Activated T-cell treated with anti-CD3 and anti-CD28 coated beads, Interleukin-2, amount 50 U/mL, for 24 hours (primary cell): ENCODE data around the gene ABCA4.
"Not testable (repeated sequence)": the region's sequence is repeated elsewhere in the genome, so short reads cannot be mapped to it uniquely, and the experiment has no call there.

Experiments used
- DNase-seq: peaks from one replicate; pipeline ENCODE4 v3.0.0-alpha.2; 2020
- H3K27ac Mint-ChIP-seq: 2 replicates; pipeline ENCODE4 v1.8.0; 2020; ENCODE audit warnings: mild to moderate bottlenecking, mixed read lengths
- H3K27me3 Mint-ChIP-seq: 2 replicates; pipeline ENCODE4 v1.8.0; 2020; ENCODE audit warnings: mixed read lengths
- H3K36me3 Mint-ChIP-seq: 2 replicates; pipeline ENCODE4 v1.8.0; 2020; ENCODE audit warnings: low read depth, mixed read lengths
- H3K4me1 Mint-ChIP-seq: 2 replicates; pipeline ENCODE4 v1.8.0; 2020; ENCODE audit warnings: low read depth, mixed read lengths
- H3K4me3 Mint-ChIP-seq: 2 replicates; pipeline ENCODE4 v1.8.0; 2020; ENCODE audit warnings: mild to moderate bottlenecking, moderate library complexity, mixed read lengths
- H3K9me3 Mint-ChIP-seq: 2 replicates; pipeline ENCODE4 v1.8.0; 2020; ENCODE audit warnings: mixed read lengths

ABCA4 gene

GRCh38 chr1:93997756-93998155, 123.2 kb downstream of the ABCA4 start:
- no peaks in the 10 kb centered on the region for H3K36me3 Mint-ChIP-seq
- no peak overlapping the region for H3K4me3 Mint-ChIP-seq
- no peak overlapping the region for H3K27ac Mint-ChIP-seq
- no peaks in the 10 kb centered on the region for H3K9me3 Mint-ChIP-seq
- no peak for DNase-seq
- peaks cover 18% of the 10 kb centered on the region for H3K27me3 Mint-ChIP-seq
- H3K4me1 Mint-ChIP-seq, result no peaks in the 10 kb centered on the region

- peaks cover 25% of the 10 kb centered on the region for H3K27me3 Mint-ChIP-seq
- no peak overlapping the region for H3K4me3 Mint-ChIP-seq
- DNase-seq, result no peak
- H3K27ac Mint-ChIP-seq, result no peak overlapping the region
- no peaks in the 10 kb centered on the region for H3K4me1 Mint-ChIP-seq
- H3K9me3 Mint-ChIP-seq, result no peaks in the 10 kb centered on the region
- no peaks in the 10 kb centered on the region for H3K36me3 Mint-ChIP-seq
These were observed 125.0 kb downstream of the ABCA4 start for GRCh38 chr1:93995837-93996536.

GRCh38 chr1:93993731-93994130, 127.2 kb downstream of the ABCA4 start:
- no peak overlapping the region for H3K4me3 Mint-ChIP-seq
- H3K9me3 Mint-ChIP-seq, result no peaks in the 10 kb centered on the region
- H3K27ac Mint-ChIP-seq, result no peak overlapping the region
- H3K36me3 Mint-ChIP-seq, result no peaks in the 10 kb centered on the region
- peaks cover 29% of the 10 kb centered on the region for H3K27me3 Mint-ChIP-seq
- no peak for DNase-seq
- H3K4me1 Mint-ChIP-seq, result no peaks in the 10 kb centered on the region

- Mint-ChIP-seq H3K27ac (no peak overlapping the region), H3K36me3 (no peaks in the 10 kb centered on the region), H3K4me3 (no peak overlapping the region), H3K9me3 (no peaks in the 10 kb centered on the region), H3K27me3 (peaks cover 29% of the 10 kb centered on the region), H3K4me1 (no peaks in the 10 kb centered on the region)
- no peak for DNase-seq
These were observed 128.0 kb downstream of the ABCA4 start for GRCh38 chr1:93992954-93993353.

- H3K4me3 Mint-ChIP-seq, result no peak overlapping the region
- no peaks in the 10 kb centered on the region for H3K4me1 Mint-ChIP-seq
- peaks cover 29% of the 10 kb centered on the region for H3K27me3 Mint-ChIP-seq
- no peak for DNase-seq
- no peak overlapping the region for H3K27ac Mint-ChIP-seq
- no peaks in the 10 kb centered on the region for H3K9me3 Mint-ChIP-seq
- no peaks in the 10 kb centered on the region for H3K36me3 Mint-ChIP-seq
These were observed 128.8 kb downstream of the ABCA4 start for GRCh38 chr1:93992190-93992589.

- H3K4me3 Mint-ChIP-seq, result no peak overlapping the region
- no peak for DNase-seq
- no peaks in the 10 kb centered on the region for H3K9me3 Mint-ChIP-seq
- H3K36me3 Mint-ChIP-seq, result no peaks in the 10 kb centered on the region
- H3K27ac Mint-ChIP-seq, result no peak overlapping the region
- H3K4me1 Mint-ChIP-seq, result no peaks in the 10 kb centered on the region
- H3K27me3 Mint-ChIP-seq, result peaks cover 29% of the 10 kb centered on the region
These were observed 129.7 kb downstream of the ABCA4 start for GRCh38 chr1:93991271-93991670.

GRCh38 chr1:93990477-93990876, 130.5 kb downstream of the ABCA4 start:
- H3K27ac Mint-ChIP-seq, H3K36me3 Mint-ChIP-seq, H3K9me3 Mint-ChIP-seq, DNase-seq, H3K4me3 Mint-ChIP-seq, H3K4me1 Mint-ChIP-seq: not testable (repeated sequence)
- peaks cover 31% of the 10 kb centered on the region for H3K27me3 Mint-ChIP-seq

- Mint-ChIP-seq H3K9me3 (no peaks in the 10 kb centered on the region), H3K4me3 (no peak overlapping the region), H3K36me3 (no peaks in the 10 kb centered on the region), H3K27me3 (peaks cover 32% of the 10 kb centered on the region), H3K4me1 (no peaks in the 10 kb centered on the region), H3K27ac (no peak overlapping the region)
- no peak for DNase-seq
These were observed 130.9 kb downstream of the ABCA4 start for GRCh38 chr1:93990010-93990409.

GRCh38 chr1:93989601-93990000, 131.3 kb downstream of the ABCA4 start:
- Mint-ChIP-seq H3K4me3 (no peak overlapping the region), H3K9me3 (no peaks in the 10 kb centered on the region), H3K36me3 (no peaks in the 10 kb centered on the region), H3K27ac (no peak overlapping the region), H3K27me3 (peaks cover 32% of the 10 kb centered on the region), H3K4me1 (no peaks in the 10 kb centered on the region)
- no peak for DNase-seq

- Mint-ChIP-seq H3K4me3 (no peak overlapping the region), H3K9me3 (no peaks in the 10 kb centered on the region), H3K4me1 (no peaks in the 10 kb centered on the region), H3K27me3 (peaks cover 29% of the 10 kb centered on the region), H3K27ac (no peak overlapping the region), H3K36me3 (no peaks in the 10 kb centered on the region)
- no peak for DNase-seq
These were observed 132.2 kb downstream of the ABCA4 start for GRCh38 chr1:93988634-93989350.

- Mint-ChIP-seq H3K9me3 (no peaks in the 10 kb centered on the region), H3K36me3 (no peaks in the 10 kb centered on the region), H3K4me3 (no peak overlapping the region), H3K27ac (no peak overlapping the region), H3K27me3 (peaks cover 3% of the 10 kb centered on the region), H3K4me1 (no peaks in the 10 kb centered on the region)
- DNase-seq, result no peak
These were observed 139.7 kb downstream of the ABCA4 start for GRCh38 chr1:93981274-93981667.

GRCh38 chr1:93980320-93981273, 140.4 kb downstream of the ABCA4 start:
- no peak overlapping the region for H3K4me3 Mint-ChIP-seq
- no peaks in the 10 kb centered on the region for H3K9me3 Mint-ChIP-seq
- no peak for DNase-seq
- H3K4me1 Mint-ChIP-seq, result no peaks in the 10 kb centered on the region
- peaks cover 3% of the 10 kb centered on the region for H3K27me3 Mint-ChIP-seq
- H3K27ac Mint-ChIP-seq, result no peak overlapping the region
- H3K36me3 Mint-ChIP-seq, result no peaks in the 10 kb centered on the region

- no peaks in the 10 kb centered on the region for H3K36me3 Mint-ChIP-seq
- no peak overlapping the region for H3K4me3 Mint-ChIP-seq
- H3K27ac Mint-ChIP-seq, result no peak overlapping the region
- H3K4me1 Mint-ChIP-seq, result no peaks in the 10 kb centered on the region
- H3K27me3 Mint-ChIP-seq, result no peaks in the 10 kb centered on the region
- DNase-seq, result no peak
- H3K9me3 Mint-ChIP-seq, result no peaks in the 10 kb centered on the region
These were observed 141.1 kb downstream of the ABCA4 start for GRCh38 chr1:93979718-93980319.

GRCh38 chr1:93979040-93979717, 141.8 kb downstream of the ABCA4 start:
- no peak for DNase-seq
- Mint-ChIP-seq H3K4me1 (no peaks in the 10 kb centered on the region), H3K9me3 (no peaks in the 10 kb centered on the region), H3K4me3 (no peak overlapping the region), H3K27ac (no peak overlapping the region), H3K36me3 (no peaks in the 10 kb centered on the region), H3K27me3 (no peaks in the 10 kb centered on the region)
